ENCODE results near the gene GPC3.

Gene GPC3

GRCh38 chrX:133514486-133514885 is 470.9 kb downstream of the GPC3 start:
- no peak for DNase-seq (ENCODE audit: extremely low read depth, insufficient read length)
- Histone ChIP-seq H3K36me3 (ENCODE audit: control insufficient read depth, insufficient read depth, low read length) (no peaks in the 10 kb centered on the region), H3K4me3 (replicated peaks; ENCODE audit: low read depth, low read length) (no peak overlapping the region), H3K27me3 (replicated peaks; ENCODE audit: control insufficient read depth, insufficient read depth, low read length) (no peaks in the 10 kb centered on the region)
- no peak for TF ChIP-seq CTCF (IDR thresholded peaks at IDR 0.05; ENCODE audit: insufficient read depth, low read length, poor library complexity, severe bottlenecking)

- Histone ChIP-seq H3K36me3 (ENCODE audit: control insufficient read depth, insufficient read depth, low read length) (no peaks in the 10 kb centered on the region), H3K27me3 (replicated peaks; ENCODE audit: control insufficient read depth, insufficient read depth, low read length) (no peaks in the 10 kb centered on the region), H3K4me3 (replicated peaks; ENCODE audit: low read depth, low read length) (no peak overlapping the region)
- TF ChIP-seq CTCF (IDR thresholded peaks at IDR 0.05; ENCODE audit: insufficient read depth, low read length, poor library complexity, severe bottlenecking), result no peak
- DNase-seq (ENCODE audit: extremely low read depth, insufficient read length), result no peak
Measured at GRCh38 chrX:133513123-133513522, 472.3 kb downstream of the GPC3 start.

- TF ChIP-seq CTCF (IDR thresholded peaks at IDR 0.05; ENCODE audit: insufficient read depth, low read length, poor library complexity, severe bottlenecking), result no peak
- no peak for DNase-seq (ENCODE audit: extremely low read depth, insufficient read length)
- no peaks in the 10 kb centered on the region for H3K27me3 ChIP-seq (replicated peaks; ENCODE audit: control insufficient read depth, insufficient read depth, low read length)
- H3K4me3 ChIP-seq (replicated peaks; ENCODE audit: low read depth, low read length), result no peak overlapping the region
- H3K36me3 ChIP-seq (ENCODE audit: control insufficient read depth, insufficient read depth, low read length), result no peaks in the 10 kb centered on the region
Measured at GRCh38 chrX:133511041-133511440, 474.4 kb downstream of the GPC3 start.

GRCh38 chrX:133497356-133497755 is 488.0 kb downstream of the GPC3 start:
- DNase-seq (ENCODE audit: extremely low read depth, insufficient read length), result no peak
- no peaks in the 10 kb centered on the region for H3K27me3 ChIP-seq (replicated peaks; ENCODE audit: control insufficient read depth, insufficient read depth, low read length)

GRCh38 chrX:133495464-133496391 is 489.7 kb downstream of the GPC3 start:
- no peak for DNase-seq (ENCODE audit: extremely low read depth, insufficient read length)
- no peaks in the 10 kb centered on the region for H3K36me3 ChIP-seq (ENCODE audit: control insufficient read depth, insufficient read depth, low read length)
- no peaks in the 10 kb centered on the region for H3K27me3 ChIP-seq (replicated peaks; ENCODE audit: control insufficient read depth, insufficient read depth, low read length)
- no peak overlapping the region for H3K4me3 ChIP-seq (replicated peaks; ENCODE audit: low read depth, low read length)
- no peak for TF ChIP-seq CTCF (IDR thresholded peaks at IDR 0.05; ENCODE audit: insufficient read depth, low read length, poor library complexity, severe bottlenecking)

More at GRCh38 chrX:133497356-133497755, 488.0 kb downstream of the GPC3 start:
- no peak for TF ChIP-seq CTCF (IDR thresholded peaks at IDR 0.05; ENCODE audit: insufficient read depth, low read length, poor library complexity, severe bottlenecking)
- Histone ChIP-seq H3K4me3 (replicated peaks; ENCODE audit: low read depth, low read length) (no peak overlapping the region), H3K36me3 (ENCODE audit: control insufficient read depth, insufficient read depth, low read length) (no peaks in the 10 kb centered on the region)
